Thymus (tissue), 11 donors: ENCODE results near the gene ETV3. TPM values are rescaled to one million over a fixed set of nuclear protein-coding genes. Genes with fewer than 3 reads are reported as not detected.

Experiments used
- DNase-seq, 9 donors: peaks; one replicate each; pipeline ENCODE4 v3.0.0-alpha.2; 2013; ENCODE audit warnings: low spot score in 9 of 9, low read depth in 6 of 9, missing footprints in 1 of 9
- H3K27ac ChIP-seq, 2 donors: one replicate each; pipeline ENCODE4 v1.5.1; 2013; ENCODE audit warnings: control low read depth in 1 of 2, low read depth in 1 of 2, low read length in 1 of 2, mild to moderate bottlenecking in 1 of 2, moderate library complexity in 1 of 2
- H3K27me3 ChIP-seq, 2 donors: one replicate each; pipeline ENCODE4 v1.5.1; 2013; ENCODE audit warnings: low read length in 1 of 2; ENCODE audit not compliant: control insufficient read depth in 2 of 2, insufficient read depth in 1 of 2
- H3K36me3 ChIP-seq, 2 donors: one replicate each; pipeline ENCODE4 v1.5.1; 2013; ENCODE audit warnings: low read length in 1 of 2, mild to moderate bottlenecking in 1 of 2, moderate library complexity in 1 of 2; ENCODE audit not compliant: control insufficient read depth in 2 of 2, insufficient read depth in 2 of 2
- H3K4me1 ChIP-seq, 2 donors: one replicate each; pipeline ENCODE4 v1.5.1; 2013; ENCODE audit warnings: low read length in 2 of 2; ENCODE audit not compliant: control insufficient read depth in 2 of 2, insufficient read depth in 2 of 2
- H3K4me3 ChIP-seq, 2 donors: one replicate each; pipeline ENCODE4 v1.5.1; 2013; ENCODE audit warnings: low read length in 2 of 2, control low read depth in 1 of 2, mild to moderate bottlenecking in 1 of 2
- H3K9me3 ChIP-seq, 2 donors: one replicate each; pipeline ENCODE4 v1.5.1; 2013; ENCODE audit warnings: low read length in 1 of 2, mild to moderate bottlenecking in 1 of 2; ENCODE audit not compliant: control insufficient read depth in 2 of 2, insufficient read depth in 1 of 2
- WGBS: extraction: QIAGEN DNeasy Blood & Tissue Kit; methylation state at CpG from one replicate; pipeline ENCODE4 v1.1.7; 2013; 5-methylcytosine and 5-hydroxymethylcytosine counted together
- polyA plus RNA-seq: library from polyadenylated mRNA; stranded (reverse); fragments of 200-250 nt; gene quantifications from one replicate; pipeline ENCODE4 v1.2.3, GENCODE V29; 2013
- total RNA-seq: library from RNA; stranded (reverse); fragments of 120-200 nt; gene quantifications from one replicate; pipeline ENCODE4 v1.2.4, GENCODE V29; 2013
- donor health status: healthy.

ETV3 gene
- total and polyA plus RNA-seq, 2 donors: 10.6 to 14.3 TPM

DNA sequence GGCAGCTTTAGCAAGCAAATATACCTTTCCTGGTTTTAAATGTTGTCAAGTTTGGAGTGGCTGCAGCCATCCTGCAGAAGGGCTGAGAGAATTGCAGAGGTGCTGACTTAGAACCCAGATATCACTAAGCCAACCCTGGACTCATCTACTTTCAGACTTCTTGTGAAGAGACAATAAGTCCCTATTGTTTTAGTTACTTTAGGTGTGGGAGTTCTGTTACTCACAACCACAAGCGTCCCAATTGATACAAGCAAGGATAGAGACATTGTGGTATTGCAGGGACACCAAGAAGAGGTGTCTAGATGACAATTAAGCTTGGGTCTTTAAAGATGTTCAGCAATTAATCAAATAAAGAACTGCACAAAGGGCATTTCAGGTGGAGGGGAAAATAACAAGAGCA, 8.8 kb upstream of the ETV3 start:
- no peak overlapping the region for H3K27ac ChIP-seq
- no peak overlapping the region for H3K4me3 ChIP-seq
- no peak for DNase-seq
- 97% methylated on average over 1 of the region's 1 CpG for WGBS
- no peaks in the 10 kb centered on the region for H3K9me3 ChIP-seq
- no peaks in the 10 kb centered on the region for H3K27me3 ChIP-seq
- no peaks in the 10 kb centered on the region for H3K36me3 ChIP-seq
- no peaks in the 10 kb centered on the region for H3K4me1 ChIP-seq

DNA sequence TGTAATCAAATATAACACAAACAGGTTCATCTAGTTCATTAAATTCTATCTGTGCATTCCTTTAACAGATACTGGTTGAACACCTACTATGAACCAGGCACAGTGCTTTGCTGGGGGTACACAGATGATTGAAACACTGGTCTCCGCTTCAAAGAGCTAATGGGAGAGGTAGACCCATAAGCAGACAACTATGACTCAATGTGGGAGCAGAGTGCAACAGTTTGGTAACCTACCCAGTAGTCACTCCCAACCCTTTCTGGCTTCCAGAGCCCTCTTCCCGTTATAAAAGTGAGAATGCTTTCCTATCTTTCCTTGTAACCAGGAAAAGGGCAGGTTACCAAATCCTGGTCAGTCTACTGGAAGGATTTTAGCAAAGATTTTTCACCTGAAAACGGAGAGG, 8.0 kb upstream of the ETV3 start:
- no peak for DNase-seq
- no peaks in the 10 kb centered on the region for H3K36me3 ChIP-seq
- peaks cover 0 to 3% of the 10 kb centered on the region in 2 donors for H3K27me3 ChIP-seq
- no peak overlapping the region for H3K4me3 ChIP-seq
- 93% methylated on average over 3 of the region's 3 CpGs for WGBS
- H3K9me3 ChIP-seq: no peaks in the 10 kb centered on the region
- H3K27ac ChIP-seq: no peak overlapping the region
- no peaks in the 10 kb centered on the region for H3K4me1 ChIP-seq

DNA sequence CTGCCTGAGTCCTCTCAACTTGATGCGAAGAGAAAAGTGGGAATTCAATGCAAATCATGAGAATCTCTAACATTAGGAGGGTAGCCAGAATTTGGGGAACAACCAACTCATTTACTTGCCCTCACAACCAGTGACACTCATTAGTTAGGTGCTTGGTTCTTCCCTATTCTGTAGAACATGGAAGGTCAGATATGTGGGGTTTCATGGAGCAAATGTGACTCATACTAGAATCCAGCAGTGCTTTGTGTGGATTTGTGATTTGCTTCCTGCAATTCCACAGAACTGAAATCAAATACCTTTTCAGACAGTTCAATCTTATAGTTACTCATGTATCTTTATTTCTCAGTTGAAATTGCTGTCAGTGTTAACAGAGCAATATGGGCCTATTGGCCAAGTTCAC, 6.9 kb upstream of the ETV3 start:
- Histone ChIP-seq H3K9me3 (no peaks in the 10 kb centered on the region), H3K4me3 (no peak overlapping the region), H3K4me1 (no peaks in the 10 kb centered on the region), H3K27me3 (peaks cover 2 to 3% of the 10 kb centered on the region in 2 donors), H3K36me3 (no peaks in the 10 kb centered on the region), H3K27ac (no peak overlapping the region)
- WGBS: 99% methylated on average over 1 of the region's 1 CpG
- DNase-seq: no peak

- 95% methylated on average over 1 of the region's 1 CpG for WGBS
- Histone ChIP-seq H3K4me3 (no peak overlapping the region), H3K9me3 (no peaks in the 10 kb centered on the region), H3K36me3 (no peaks in the 10 kb centered on the region), H3K27ac (no peak overlapping the region), H3K27me3 (peaks cover 2 to 3% of the 10 kb centered on the region in 2 donors), H3K4me1 (no peaks in the 10 kb centered on the region)
- no peak for DNase-seq
These were observed 6.3 kb upstream of the ETV3 start for GRCh38 chr1:157144509-157144908.

DNA sequence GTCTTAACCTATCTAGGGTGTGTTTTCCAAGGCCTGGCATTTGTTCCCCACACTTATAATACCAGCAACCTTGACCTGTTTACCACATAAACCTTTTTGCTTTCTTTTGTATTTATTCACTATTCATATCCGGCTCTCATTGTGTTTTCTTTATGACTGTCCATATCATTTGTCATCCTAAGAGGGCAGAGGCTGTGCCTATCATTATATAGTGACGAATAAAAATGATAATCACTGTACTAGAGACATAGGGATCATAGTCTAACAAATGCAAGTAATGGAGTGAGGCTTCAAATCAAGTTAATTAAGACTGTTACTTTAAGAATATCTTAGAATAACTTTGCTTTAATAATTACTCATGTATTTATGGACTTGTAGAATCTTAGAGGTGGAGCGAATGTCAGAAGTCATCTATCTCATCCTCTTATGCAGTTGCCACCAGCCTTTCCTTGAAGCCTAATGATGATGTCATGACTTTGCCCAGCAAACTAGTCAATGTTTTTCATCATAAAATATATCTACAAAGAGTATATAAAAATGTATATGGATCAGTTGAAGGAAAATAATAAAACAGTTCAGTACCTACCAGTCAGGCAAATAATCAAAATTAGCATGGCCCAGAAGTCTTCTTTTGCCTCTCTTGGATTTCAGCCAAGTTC, 4.7 kb upstream of the ETV3 start:
- Histone ChIP-seq H3K36me3 (no peaks in the 10 kb centered on the region), H3K9me3 (no peaks in the 10 kb centered on the region), H3K4me3 (no peak overlapping the region), H3K27me3 (peaks cover 7 to 12% of the 10 kb centered on the region in 2 donors), H3K27ac (no peak overlapping the region), H3K4me1 (peaks cover 3 to 7% of the 10 kb centered on the region in 2 donors)
- no peak for DNase-seq
- 98% methylated on average over 3 of the region's 3 CpGs for WGBS

DNA sequence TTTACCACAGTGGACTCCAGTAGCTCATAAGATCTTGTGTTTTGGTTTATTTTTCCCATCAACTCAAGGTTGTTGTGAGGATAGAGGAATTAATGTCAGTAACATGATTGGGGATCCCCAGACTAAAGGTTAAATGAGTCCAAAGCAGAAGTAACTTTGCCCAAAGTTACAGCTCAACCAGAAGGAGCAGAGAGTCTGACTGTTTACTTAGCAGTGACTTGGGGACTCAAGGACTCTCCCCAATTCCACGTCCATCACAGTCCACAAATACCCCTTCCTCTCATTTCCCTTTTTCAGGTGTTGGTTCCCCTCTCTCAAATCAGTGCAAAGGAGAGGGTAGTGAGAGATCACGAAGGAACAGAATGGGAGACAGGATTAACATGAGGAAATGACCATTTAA, 4.0 kb upstream of the ETV3 start:
- H3K27me3 ChIP-seq: peaks cover 7 to 17% of the 10 kb centered on the region in 2 donors
- 92% methylated on average over 2 of the region's 2 CpGs for WGBS
- H3K36me3 ChIP-seq: no peaks in the 10 kb centered on the region
- H3K27ac ChIP-seq: no peak overlapping the region
- H3K4me1 ChIP-seq: peaks cover 9 to 12% of the 10 kb centered on the region in 2 donors
- no peak overlapping the region for H3K4me3 ChIP-seq
- peak in 1 of 9 donors; percentile 13 for DNase-seq
- no peaks in the 10 kb centered on the region for H3K9me3 ChIP-seq

DNA sequence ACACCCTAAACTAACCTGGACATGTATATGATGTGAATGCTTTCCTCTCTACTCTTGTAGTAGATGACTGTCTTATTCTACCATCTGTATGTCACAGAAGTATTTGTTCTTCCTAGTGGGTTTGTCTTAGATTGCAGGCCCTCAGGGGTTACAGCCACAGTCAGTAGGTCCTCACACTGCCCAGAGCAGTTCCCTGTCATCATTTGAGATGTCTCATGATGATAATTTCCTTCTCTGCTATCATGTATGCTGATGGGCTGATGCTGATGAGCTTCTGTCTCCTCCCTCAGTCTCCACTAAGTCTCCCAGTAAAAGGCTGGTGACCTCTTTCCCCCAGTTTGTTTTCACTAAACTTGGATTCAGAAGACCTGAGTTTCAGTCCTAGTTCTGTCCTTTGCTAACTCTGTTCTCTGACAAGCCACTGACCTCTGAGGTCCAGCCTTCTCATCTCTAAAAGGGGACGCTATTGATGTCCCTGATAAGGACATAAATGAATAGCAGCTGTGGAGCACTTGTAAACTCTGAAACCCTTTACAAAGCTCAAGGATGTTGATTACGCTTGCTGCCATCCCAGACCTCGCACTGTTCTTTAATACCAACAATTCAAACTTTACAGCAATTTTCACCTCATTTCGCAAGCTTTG, 3.1 kb upstream of the ETV3 start:
- peaks cover 7 to 17% of the 10 kb centered on the region in 2 donors for H3K27me3 ChIP-seq
- no peak overlapping the region for H3K4me3 ChIP-seq
- WGBS: 96% methylated on average over 4 of the region's 4 CpGs
- no peak overlapping the region for H3K27ac ChIP-seq
- no peak for DNase-seq
- H3K4me1 ChIP-seq: peaks cover 11 to 12% of the 10 kb centered on the region in 2 donors
- H3K9me3 ChIP-seq: no peaks in the 10 kb centered on the region
- H3K36me3 ChIP-seq: no peaks in the 10 kb centered on the region

DNA sequence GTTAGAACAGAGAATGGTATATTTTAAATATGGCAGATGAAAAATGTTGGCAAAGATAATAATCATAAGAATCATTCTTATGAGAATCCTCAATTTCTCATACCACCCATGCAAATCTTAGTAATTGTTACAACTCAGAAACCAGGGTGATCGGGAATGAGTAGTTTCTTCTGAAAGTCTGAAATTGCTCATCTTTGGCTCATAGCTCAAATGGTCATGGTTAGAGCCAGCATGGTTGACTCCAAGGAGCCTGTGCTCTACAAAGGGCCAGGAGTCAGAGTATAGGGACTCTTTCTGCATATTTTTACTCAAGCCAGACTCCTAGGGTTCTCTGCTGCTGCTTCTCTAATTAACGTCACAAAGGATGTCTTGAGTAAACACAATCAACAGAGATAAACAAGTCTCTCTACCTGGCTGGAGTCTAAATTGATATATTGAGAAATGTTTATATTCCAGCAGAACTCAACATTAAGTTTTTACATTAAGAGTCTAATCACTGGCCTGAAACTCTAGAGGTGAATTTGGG, 1.9 kb upstream of the ETV3 start:
- Histone ChIP-seq H3K4me3 (no peak overlapping the region), H3K27me3 (peaks cover 7 to 17% of the 10 kb centered on the region in 2 donors), H3K4me1 (peaks cover 11 to 16% of the 10 kb centered on the region in 2 donors), H3K9me3 (no peaks in the 10 kb centered on the region), H3K27ac (no peak overlapping the region), H3K36me3 (peaks cover 2 to 8% of the 10 kb centered on the region in 2 donors)
- WGBS: 98% methylated on average over 2 of the region's 2 CpGs
- no peak for DNase-seq

- H3K9me3 ChIP-seq: no peaks in the 10 kb centered on the region
- peaks cover 12 to 15% of the 10 kb centered on the region in 2 donors for H3K36me3 ChIP-seq
- H3K4me3 ChIP-seq: peak overlapping the region; percentile 77 to 93
- peaks cover 14 to 24% of the 10 kb centered on the region in 2 donors for H3K4me1 ChIP-seq
- DNase-seq: peak in 1 of 9 donors; percentile 58
- H3K27ac ChIP-seq: peak overlapping the region; percentile 84 to 85
- 32% methylated on average over 9 of the region's 9 CpGs for WGBS
- H3K27me3 ChIP-seq: peaks cover 7 to 17% of the 10 kb centered on the region in 2 donors
These were observed 989 bp upstream of the ETV3 start for GRCh38 chr1:157139052-157139715.
